Lower leg skin (tissue), 3 donors: ENCODE results near the gene KIRREL3.
"Not testable (repeated sequence)": the region's sequence is repeated elsewhere in the genome, so short reads cannot be mapped to it uniquely, and the experiment has no call there.

Experiments used
- POLR2A ChIP-seq, 2 donors: fragments of 450-650 bp; IDR thresholded peaks; one replicate each; pipeline ENCODE4 v1.6.1; 2016 to 2017; ENCODE audit warnings: antibody characterized with exemption in 2 of 2, mild to moderate bottlenecking in 1 of 2, moderate library complexity in 1 of 2
- TF ChIP-seq, protein P1 (sequence below), 3 donors: fragments of 450-650 bp; IDR thresholded peaks; one replicate each; pipeline ENCODE4 v1.5.1; 2016; ENCODE audit warnings: antibody characterized with exemption in 3 of 3, mild to moderate bottlenecking in 3 of 3, moderate library complexity in 2 of 3

DNA sequence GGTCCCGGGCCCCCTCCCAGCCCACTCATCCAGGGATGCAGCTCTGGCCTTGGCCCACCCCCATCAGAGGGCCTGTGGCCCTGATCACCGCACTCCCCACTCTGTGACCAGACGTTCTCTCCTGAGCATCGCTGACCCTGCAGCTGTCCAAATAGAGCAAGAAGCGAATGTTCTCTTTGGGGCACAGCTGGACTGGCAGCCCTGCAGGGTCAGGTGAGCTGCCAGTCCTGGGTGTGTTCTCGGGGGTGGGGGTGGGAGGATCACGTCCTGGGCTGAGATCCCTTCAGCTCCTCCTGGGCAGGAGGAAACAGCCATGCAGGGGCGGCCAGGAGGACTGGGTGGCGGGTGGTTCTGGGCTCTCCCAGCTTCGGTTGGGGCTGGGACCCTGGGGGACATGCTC, 618.6 kb downstream of the KIRREL3 start:
- TF ChIP-seq, protein P1, sequence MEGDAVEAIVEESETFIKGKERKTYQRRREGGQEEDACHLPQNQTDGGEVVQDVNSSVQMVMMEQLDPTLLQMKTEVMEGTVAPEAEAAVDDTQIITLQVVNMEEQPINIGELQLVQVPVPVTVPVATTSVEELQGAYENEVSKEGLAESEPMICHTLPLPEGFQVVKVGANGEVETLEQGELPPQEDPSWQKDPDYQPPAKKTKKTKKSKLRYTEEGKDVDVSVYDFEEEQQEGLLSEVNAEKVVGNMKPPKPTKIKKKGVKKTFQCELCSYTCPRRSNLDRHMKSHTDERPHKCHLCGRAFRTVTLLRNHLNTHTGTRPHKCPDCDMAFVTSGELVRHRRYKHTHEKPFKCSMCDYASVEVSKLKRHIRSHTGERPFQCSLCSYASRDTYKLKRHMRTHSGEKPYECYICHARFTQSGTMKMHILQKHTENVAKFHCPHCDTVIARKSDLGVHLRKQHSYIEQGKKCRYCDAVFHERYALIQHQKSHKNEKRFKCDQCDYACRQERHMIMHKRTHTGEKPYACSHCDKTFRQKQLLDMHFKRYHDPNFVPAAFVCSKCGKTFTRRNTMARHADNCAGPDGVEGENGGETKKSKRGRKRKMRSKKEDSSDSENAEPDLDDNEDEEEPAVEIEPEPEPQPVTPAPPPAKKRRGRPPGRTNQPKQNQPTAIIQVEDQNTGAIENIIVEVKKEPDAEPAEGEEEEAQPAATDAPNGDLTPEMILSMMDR (IDR thresholded peaks at IDR 0.05): not testable (repeated sequence)
- not testable (repeated sequence) for TF ChIP-seq POLR2A (IDR thresholded peaks at IDR 0.05)
